Activated CD8-positive, alpha-beta memory T cell treated with anti-CD3 and anti-CD28 coated beads for 1 hour (primary cell): Measurements from ENCODE around the gene WASL.
"Not testable (repeated sequence)": the region's sequence is repeated elsewhere in the genome, so short reads cannot be mapped to it uniquely, and the experiment has no call there.

Experiments
- DNase-seq, 2 donors: peaks; one replicate each; pipeline ENCODE4 v3.0.0-alpha.2; 2020; ENCODE audit warnings: low read depth in 1 of 2; ENCODE audit errors: extremely low read depth in 1 of 2

The WASL gene

DNA sequence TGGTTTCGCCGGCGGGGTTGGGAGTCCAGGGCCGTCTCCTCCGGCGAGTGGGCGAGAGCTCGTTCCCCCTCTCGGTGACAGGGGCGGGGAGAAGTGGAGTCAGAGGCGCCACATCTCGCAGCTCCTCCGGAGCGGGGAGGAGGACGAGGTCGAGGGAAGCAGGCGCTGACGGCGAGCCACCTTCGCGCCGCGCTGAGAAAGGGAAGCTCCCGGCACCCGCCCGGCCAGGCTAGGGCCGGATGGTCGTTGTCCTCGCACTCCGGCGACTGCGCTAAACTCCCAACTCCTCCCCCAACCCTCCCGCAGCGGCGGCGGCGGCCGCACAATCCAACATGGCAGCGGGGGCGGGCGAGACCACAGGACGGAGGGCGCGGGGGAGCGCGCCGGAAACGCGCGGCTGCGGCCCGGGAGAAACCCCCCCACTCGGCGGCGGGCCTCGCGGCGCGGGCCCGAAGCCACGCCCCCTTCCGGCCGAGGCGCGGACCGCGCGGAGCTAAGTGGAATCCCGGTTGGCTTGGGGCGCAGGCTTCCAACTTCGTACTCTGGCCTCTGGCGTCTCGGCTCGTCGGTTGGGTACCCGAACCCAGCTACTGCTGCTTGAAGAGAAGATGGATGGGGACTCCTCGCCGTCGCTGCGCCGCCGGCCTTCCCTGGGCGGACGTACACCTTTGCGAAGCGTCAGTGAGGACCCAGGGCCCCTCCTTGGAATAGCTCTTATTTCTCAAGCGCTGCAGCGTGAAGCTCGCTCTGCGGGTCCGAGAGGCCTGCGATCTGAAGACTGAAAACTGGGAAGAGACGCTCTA is at the start of gene WASL:
Gene WASL, minus strand, starts transcription at position 270 of the 803 bp plus-strand sequence. Its CDS starts 269 bp downstream, at position 1.
- peak; percentile 56 to 82 for DNase-seq

DNA sequence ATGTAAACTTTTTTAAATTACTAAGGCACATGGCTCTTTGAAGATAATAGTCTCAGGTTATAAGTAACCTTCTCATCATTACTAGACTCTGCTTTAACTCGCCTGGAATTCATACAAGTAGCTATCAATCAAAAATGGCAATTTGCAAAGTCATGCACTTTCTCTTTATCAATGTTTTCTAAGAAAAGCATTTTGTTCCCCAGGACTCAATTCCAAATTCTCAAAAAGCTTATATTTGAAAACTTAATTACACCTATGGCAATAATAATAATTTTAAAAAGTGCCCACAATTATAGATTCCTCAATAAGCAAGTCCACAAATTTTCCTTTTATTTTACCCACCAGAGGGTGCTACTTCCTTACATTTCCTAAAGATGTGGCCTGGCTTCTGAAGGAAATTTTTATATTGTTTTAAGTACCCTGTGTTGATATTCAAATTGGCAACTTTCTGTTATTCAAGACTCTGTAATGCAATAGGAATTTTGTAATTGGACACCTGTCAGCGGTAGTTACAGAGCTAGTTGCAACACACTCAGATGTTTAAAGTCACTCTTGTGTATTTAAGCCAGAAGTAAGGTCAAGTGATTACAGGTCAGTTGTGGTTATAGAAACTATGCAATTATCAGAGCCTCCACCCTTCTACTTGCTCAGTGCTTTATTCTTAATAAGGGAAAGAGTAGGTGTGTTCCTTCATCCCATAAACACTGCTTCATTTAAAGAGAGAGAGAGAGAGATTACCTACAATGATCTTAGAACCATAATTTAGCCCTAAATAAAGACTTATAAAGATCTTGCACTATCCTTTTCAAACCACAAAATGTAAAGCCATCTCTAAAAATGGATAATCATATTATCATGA is 49.1 kb upstream of the WASL start:
- no peak for DNase-seq

DNA sequence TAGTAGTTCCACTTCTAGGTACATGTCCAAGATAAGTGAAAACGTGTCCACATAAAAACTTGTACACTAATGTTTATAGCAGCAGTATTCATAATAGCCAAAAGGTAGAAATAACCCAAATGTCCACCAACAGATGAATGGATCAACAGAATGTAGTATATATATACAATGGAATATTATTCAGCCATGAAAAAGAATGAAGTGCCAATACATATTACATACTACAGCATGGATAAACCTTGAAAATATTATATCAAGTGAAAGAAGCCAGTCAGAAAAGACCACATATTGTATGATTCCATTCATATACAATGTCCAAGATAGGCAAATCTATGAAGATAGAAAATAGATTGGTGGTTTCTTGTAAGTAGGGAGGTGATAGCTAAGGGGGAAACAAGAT is 47.8 kb upstream of the WASL start:
- DNase-seq: no peak

DNA sequence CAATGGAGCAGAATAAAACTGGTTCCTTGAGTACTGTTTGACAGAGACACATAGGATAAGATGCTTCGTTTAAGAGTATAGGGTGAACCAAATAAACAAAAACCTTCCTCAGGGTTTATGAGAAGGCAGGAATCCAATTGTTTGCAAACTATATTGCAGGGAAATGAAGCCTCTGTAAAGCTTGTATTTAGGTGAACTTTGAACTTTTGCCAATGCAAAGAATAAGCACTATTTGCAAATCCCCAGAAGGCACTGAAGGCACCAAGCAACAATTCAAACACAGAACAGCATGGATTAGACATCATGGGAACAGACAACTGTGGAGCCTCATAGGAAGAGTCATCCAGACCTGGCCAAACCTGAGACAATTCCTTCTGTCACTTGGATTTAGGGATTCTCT is 47.1 kb upstream of the WASL start:
- DNase-seq: no peak

DNA sequence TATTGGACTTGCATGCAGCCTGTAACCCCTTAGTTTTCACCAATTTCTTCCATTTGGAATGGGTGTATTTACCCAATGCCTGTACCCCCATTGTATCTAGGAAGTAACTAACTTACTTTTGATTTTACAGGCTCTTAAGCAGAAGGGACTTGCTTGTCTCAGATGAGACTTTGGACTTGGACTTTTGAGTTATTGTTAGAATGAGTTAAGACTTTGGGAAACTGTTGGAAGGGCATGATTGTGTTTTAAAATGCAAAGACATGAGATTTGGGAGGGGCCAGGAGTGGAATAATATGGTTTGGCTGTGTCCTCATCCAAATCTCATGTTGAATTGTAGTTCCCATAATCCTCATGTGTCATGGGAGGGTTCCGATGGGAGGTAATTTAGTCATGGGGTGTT is 46.3 kb upstream of the WASL start:
- not testable (repeated sequence) for DNase-seq

DNA sequence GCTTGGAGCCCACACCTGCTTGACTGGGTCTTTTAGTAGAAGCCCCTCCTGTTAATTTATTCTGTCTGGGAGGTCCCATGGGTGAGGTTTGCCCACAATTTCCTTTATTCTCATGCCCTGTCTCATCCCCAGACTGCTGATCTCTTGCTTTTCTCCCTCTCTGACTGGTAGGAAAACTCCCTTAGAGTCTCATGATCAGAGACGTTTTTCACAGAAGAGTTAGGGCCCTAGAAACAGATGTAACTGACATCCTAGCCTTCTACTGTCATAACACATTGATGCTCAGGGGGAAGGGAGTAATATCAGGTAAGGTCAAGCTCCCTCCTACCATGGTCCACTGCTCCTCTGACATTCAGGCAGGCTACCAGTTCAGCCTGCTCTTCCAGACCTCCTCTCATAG is 43.7 kb upstream of the WASL start:
- DNase-seq: no peak

DNA sequence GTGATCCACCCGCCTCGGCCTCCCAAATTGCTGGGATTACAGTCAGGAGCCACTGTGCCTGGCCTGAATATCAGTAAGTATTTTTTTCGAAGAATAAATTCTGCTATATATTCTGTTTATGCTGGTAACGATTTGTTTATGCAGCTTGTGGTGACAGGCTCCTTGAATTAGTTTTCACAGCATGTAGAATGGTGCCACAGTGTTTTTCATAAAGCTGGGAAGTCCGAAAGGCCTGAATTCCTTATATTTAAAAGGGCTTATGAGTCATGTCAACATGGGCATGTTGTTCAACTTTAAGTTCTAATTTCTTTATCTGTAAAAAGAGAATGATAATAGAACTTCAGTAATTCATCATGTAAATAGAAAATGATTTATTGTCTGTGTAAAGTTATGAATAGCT is 42.2 kb upstream of the WASL start:
- DNase-seq: no peak

DNA sequence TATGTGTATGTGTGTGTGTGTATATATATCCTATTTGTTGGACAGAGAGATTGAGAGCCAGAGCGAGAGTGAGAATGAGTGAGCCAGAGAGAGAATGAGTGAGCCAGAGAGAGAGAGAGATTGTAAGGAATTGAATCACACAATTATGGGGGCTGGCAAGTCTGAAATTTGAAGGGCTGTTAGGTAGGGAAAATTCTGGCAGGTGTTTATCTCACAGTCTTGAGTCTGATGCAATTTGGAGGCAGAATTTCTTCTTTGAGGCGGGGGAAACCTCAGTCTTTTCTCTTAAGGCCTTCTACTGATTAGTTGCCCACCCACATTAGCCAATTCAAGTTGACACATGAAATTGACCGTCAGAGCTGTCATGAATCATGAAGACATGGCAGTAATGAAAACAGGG is 41.0 kb upstream of the WASL start:
- DNase-seq: no peak

DNA sequence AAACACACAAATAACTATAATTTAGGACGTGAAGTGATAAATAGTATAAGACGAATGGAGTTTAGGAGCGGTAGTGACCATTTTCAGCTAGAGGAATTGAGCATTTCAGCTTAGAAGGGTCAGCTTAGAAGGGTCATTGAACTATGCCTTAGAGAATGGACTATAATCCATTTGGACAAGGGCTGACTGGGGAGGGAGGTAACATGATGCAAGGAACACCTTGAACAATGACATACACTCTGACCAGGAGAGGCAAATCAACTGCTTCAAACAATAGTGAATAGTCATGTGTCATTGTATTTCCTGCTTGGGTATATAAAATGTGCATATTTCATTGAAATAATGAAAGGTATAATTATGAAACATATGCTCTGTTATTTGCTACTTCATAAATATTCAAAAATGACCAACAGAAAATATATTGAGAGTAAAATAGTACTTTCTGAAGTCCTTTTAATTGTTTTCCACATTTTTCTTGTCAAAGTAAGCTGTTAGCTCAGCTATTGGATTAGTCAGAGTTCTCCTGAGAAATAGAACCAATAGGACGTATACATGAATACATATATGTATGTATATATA is 40.5 kb upstream of the WASL start:
- no peak for DNase-seq

DNA sequence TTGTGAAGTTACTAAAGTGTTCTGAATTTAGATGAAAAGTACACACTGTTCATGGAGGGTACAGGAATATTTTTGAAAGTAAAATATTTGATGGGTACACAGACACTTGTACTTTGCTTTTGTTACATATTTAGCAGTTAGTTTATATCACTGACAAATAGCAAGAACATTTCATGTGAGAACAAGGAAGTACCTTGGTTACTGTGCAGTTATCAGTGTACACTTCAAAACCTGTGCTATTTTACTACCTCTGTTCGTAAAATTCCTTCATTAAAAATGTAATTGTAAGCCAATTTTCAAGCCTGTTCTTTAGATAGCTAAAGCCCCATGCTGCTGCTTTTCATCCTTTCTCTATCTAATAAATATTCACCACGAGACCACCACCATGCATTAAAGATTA is 39.8 kb upstream of the WASL start:
- DNase-seq: no peak

DNA sequence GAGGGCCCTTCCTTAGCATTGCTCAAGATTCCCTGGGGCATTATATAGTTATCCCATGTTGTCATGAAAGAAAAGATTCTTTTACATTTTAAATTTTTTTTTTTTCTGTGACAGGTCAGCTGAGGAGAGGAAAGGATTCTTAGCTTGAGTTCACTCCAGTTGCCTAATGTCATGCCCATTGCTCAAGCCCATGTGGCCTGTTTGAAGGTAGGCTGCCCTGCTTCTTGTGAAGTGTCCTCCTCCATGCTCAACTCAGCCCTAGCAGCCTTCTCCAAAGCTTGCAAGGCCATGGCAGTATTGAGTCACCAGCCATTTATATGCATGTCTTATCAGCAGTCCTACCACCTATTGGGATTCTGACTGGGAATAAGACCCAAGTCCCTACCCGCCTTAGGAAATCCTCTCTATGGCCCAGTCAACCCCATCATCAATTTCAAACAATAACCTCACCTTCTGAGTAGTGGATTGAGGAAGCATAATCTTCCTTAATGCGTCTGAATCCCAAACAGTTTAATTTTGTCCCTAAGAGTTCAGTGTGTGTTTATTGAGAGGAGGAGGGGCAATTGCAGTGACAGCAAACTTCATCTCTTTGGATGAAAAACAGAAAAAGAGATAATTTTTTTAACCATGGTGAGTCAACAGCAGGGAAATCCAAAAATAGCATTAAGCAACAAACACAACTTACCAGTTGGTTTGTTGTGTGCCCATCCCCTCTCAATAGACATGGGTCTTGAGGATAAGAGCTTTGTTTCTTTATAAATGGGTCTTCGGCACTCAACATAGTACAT is 38.6 kb upstream of the WASL start:
- DNase-seq: no peak

DNA sequence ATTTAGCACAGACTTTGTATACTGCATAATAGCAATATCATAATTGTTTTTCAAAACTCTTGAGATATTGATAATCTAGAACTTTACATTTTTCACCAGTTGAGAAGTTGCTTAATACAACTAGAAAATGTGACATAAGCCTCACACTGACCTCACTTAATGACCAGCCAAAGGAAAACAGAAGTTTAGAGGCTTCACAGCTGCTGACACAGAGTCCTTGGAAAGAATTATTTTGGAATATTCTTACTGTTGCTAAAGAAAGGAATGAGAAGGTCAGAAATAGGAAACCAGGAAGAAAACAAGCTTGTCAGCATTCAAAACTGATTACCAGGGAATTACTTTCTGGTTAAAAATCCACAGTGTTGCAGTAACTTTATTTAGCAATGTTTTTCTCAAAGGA is 35.5 kb upstream of the WASL start:
- DNase-seq: no peak

DNA sequence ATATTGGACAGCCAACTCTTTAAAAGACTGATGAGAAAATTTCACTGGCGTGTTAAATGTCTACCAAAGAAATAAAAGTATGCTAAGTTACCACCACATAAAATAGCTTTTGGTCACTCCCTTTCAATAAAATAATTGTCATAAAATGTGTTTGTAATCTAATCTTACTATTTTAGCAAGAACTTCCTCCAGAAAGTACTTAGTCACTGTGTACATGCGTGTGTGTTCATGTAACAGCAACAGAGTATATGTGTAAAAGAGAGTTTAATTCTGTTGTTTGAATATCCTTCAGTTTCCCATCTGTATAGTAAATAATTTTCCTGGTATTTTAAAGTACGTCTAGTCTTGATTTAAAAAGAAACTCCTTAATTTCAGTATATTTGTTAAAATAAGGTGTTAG is 35.0 kb upstream of the WASL start:
- no peak for DNase-seq

DNA sequence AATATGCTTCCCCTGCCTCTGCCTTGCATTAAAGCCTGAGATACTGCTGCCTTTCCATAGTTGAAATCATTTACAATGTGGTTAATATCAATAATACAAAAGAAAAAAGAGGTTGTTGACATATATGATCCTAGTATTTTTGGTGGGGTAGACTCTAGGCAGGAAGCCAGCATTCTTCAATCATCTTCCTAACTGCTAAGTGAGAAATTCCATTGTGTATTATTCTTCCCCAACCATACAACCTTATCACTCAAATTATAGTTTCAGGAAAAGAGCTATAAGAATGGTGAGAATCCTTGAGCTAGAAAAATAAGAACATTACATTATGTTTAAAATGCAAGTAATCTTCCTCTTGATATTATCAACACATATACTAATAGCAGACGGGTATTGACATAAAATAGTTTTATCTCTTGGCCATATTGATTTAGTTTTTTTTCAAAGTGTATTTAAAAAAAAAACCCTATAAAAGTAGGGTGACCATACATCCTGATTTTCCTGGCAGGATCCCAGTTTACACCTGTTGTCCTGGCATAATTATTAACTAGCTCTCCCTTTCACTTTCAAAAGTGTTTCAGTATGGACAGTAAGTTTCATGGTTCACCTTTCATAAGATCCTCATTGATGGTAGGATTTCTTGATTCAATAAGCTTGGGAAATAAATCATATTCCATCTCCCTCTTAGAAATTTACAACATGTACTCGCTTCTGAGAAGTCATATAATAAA is 33.4 kb upstream of the WASL start:
- DNase-seq: no peak

DNA sequence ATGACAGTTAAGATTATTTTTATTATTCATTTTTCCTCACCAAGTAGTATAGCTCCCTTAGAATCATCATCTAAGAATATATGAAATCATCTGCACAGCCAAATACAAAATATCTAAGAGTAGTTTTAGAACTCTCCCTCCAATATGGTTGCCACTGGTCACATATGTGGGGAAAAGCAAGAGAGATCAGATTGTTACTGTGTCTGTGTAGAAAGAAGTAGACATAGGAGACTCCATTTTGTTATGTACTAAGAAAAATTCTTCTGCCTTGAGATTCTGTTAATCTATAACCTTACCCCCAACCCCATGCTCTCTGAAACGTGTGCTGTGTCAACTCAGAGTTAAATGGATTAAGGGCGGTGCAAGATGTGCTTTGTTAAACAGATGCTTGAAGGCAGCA is 31.7 kb upstream of the WASL start:
- not testable (repeated sequence) for DNase-seq

DNA sequence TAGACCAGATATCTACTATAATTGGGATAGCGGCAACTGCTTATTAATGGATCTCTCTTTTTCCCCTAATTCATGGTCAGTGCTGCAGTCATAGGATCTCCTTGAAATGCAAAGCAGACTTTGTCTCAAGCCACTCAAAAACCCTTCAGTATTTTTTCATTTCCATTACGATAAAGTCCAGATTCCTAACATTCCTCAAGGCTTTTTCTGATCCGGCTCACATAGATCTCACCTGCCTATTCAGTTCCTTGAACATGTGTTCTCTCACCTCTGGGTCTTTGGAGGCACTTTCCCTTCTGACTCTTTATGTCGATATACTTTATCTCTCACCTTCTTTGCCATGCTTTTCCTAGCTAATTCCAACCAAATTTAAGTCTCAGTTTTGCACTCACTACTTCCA is 25.7 kb upstream of the WASL start:
- no peak for DNase-seq

DNA sequence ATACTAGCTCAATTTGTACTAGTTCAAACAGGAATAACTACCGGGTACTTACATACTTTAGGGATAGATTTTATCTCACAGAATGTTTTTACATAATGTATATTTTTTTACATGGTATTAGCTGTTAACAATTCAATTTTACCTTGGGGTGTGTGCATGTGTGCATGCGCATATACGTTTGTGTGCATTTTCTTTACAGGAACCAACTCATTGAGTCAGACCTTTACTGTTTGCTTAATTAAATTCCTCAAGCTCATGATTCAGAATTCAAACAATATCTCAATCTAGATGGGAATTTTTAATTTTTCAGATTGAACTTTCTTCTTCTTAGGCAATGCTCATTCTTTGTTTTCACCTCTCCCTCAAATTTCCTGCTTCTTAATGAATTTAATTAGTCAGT is 24.7 kb upstream of the WASL start:
- no peak for DNase-seq

DNA sequence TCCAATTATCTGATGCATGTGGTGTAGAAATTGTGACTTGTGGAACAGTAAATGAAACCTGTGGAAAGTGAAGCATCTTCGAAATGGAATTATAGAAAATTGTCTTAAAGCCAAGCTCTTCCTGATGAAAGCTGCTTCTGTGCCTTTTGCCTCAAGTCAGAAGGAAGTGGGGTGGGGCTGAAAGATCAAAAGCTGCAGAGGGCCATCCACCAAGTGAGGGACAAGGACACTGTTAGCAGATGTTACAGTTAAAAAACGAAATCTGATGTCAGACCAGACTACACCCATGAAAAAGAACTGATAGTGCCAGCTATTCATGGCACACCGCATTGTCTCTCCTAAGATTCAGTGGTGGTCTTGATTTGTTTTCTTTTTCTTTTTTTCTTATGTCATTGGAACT is 23.8 kb upstream of the WASL start:
- DNase-seq: no peak

DNA sequence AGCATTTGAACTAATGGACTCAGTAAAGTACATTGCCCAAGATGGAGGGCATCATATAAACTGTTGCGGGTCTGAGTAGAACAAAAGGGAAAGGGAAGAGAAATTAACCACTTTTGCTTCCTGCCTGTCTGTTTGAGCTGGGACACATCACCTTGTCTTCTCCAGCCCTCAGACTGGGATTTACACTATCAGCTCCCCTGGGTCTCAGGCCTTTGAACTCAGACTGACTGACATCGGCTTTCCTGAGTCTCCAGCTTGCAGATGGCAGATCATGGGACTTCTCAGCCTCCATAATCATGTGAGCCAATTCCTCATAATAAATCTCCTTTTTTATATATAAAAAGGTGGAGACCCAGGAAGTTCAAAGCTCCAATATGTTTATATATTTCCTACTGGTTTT is 23.0 kb upstream of the WASL start:
- no peak for DNase-seq

DNA sequence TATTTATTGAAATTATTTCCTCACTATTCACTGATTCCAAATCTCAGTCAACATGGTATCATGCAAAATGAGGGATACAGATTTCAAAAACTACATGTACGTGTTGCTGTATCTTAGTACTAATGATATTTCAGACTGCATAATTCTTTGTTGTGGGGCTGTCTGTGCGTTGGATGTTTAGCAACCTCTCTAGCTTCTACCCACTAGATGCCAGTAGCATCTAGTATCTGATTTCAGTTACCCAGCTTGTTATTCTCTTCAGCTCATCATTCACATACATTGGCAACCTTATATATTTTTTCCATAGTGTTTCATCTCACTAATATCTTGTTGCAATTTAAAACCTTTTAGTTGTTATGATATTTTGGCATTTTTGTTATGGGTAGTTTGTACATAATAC is 22.5 kb upstream of the WASL start:
- DNase-seq: no peak
